Measurements from ENCODE around the gene OGDHL.

DNA sequence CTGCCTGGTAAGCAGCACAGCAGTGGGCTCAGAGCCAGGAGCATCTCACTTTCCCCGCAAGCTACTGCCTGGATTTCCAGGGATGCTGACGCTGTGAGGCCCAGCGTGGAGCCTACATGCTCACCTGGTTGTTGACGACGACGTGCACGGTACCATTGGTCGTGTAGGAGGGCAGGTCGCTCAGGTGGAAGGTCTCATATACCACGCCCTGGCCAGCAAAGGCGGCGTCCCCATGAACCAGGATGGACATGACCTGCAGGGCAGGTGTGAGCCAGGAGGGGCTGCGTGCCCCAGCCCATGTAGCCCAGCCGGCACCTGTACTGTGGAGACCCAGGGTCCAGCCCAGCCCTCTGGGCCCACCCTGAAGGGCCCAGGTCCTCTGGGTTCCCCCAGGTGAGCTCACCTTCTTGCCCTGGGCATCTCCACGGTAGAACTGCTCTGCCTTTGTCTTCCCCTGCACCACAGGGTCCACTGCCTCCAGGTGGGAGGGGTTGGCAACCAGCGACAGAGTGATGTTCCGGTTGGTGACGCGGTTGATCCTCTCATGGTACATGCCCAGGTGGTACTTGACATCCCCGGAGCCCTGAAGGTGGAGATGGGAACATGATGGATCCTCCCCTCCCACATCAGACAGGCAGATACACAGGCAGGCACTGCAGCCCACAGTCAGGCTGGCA is 15.4 kb downstream of the OGDHL start:
- TF ChIP-seq SIN3A (IDR thresholded peaks at IDR 0.05; ENCODE audit: borderline replicate concordance, insufficient read depth, low read depth, low read length) (no peak), TCF7L2 (IDR thresholded peaks at IDR 0.05; ENCODE audit: low read depth, low read length) (no peak), POLR2AphosphoS5 (IDR thresholded peaks at IDR 0.05; ENCODE audit: low read depth, low read length) (no peak)
- TF ChIP-seq, protein P1, sequence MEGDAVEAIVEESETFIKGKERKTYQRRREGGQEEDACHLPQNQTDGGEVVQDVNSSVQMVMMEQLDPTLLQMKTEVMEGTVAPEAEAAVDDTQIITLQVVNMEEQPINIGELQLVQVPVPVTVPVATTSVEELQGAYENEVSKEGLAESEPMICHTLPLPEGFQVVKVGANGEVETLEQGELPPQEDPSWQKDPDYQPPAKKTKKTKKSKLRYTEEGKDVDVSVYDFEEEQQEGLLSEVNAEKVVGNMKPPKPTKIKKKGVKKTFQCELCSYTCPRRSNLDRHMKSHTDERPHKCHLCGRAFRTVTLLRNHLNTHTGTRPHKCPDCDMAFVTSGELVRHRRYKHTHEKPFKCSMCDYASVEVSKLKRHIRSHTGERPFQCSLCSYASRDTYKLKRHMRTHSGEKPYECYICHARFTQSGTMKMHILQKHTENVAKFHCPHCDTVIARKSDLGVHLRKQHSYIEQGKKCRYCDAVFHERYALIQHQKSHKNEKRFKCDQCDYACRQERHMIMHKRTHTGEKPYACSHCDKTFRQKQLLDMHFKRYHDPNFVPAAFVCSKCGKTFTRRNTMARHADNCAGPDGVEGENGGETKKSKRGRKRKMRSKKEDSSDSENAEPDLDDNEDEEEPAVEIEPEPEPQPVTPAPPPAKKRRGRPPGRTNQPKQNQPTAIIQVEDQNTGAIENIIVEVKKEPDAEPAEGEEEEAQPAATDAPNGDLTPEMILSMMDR (IDR thresholded peaks at IDR 0.05), result no peak
- TF ChIP-seq, protein P2, sequence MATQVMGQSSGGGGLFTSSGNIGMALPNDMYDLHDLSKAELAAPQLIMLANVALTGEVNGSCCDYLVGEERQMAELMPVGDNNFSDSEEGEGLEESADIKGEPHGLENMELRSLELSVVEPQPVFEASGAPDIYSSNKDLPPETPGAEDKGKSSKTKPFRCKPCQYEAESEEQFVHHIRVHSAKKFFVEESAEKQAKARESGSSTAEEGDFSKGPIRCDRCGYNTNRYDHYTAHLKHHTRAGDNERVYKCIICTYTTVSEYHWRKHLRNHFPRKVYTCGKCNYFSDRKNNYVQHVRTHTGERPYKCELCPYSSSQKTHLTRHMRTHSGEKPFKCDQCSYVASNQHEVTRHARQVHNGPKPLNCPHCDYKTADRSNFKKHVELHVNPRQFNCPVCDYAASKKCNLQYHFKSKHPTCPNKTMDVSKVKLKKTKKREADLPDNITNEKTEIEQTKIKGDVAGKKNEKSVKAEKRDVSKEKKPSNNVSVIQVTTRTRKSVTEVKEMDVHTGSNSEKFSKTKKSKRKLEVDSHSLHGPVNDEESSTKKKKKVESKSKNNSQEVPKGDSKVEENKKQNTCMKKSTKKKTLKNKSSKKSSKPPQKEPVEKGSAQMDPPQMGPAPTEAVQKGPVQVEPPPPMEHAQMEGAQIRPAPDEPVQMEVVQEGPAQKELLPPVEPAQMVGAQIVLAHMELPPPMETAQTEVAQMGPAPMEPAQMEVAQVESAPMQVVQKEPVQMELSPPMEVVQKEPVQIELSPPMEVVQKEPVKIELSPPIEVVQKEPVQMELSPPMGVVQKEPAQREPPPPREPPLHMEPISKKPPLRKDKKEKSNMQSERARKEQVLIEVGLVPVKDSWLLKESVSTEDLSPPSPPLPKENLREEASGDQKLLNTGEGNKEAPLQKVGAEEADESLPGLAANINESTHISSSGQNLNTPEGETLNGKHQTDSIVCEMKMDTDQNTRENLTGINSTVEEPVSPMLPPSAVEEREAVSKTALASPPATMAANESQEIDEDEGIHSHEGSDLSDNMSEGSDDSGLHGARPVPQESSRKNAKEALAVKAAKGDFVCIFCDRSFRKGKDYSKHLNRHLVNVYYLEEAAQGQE (IDR thresholded peaks at IDR 0.05; ENCODE audit: insufficient read depth in 1 of 2, low read depth in 2 of 2, low read length in 1 of 2), result no peak
